ENCODE results near the gene MPV17L2.

- TF ChIP-seq POLR2A (IDR thresholded peaks at IDR 0.05) (no peak), CTCF (IDR thresholded peaks at IDR 0.05) (no peak)
Measured at GRCh38 chr19:18229915-18230314, 36.9 kb downstream of the MPV17L2 start.

Measured in uterus (tissue), 2 donors.